ENCODE measurements around the gene MAD1L1.
"Not testable (repeated sequence)": the region's sequence is repeated elsewhere in the genome, so short reads cannot be mapped to it uniquely, and the experiment has no call there.

MAD1L1 gene

DNA sequence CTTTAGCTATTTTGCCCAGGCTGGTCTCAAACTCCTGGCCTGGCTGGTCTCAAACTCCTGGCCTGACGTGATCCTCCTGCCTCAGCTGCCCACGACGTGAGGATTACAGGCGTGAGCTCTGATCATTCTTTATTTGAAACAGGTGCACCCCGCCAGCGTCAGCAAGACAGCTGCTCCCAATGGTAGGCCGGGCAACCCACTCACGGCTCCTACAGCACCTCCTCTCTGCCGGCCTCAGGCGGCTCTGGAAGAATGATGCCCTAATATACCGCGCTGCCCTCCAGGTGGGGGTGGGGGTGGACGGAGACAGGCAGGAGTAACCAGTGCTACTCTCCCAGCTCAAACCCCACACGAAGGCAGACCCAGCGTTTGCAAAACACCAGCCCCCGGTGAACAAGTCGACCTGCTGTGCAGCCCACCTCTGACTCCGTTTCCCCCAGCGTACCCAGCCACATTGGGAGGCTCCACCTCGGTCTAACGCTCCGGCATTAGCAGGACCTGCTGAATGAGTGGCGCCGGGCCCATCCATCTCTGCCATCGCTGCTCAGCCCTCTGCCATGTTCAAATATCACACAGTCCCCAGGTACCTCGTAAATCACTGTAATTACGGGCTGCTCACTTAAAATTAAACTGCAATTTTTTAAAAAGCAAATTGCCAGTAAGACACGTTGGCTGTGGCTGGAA lies 414.0 kb downstream of the MAD1L1 start:
- no peak for DNase-seq

DNA sequence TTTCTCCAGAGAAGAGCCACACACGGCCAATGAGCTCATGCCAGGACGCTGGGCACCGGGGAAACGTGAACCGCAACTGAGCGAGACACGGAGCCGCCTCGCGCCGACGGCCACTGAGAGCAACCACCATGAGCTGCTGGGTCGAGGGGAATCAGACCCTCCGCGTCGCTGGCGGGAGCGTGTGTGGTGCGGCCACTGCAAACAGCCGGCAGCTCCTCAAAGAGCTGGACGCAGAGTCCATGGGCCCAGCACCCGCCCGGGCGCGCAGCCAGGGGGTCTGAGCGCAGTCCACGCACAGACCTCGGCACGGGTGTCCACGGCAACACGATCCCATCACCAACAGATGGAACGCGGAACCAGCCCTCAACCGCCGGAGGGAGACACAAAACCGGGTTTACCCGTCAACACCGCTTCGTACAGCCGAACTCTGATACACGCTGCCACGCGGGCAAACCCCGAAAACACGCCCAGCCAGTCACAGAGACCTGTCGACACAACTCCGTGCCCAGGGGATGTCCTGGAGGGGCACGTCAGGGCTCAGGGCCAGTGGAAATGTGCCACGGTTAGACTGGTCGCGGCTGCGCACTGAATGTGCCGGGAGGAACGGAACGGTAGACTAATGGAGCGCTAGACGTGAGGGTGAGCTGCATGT lies 415.6 kb downstream of the MAD1L1 start:
- DNase-seq: no peak

DNA sequence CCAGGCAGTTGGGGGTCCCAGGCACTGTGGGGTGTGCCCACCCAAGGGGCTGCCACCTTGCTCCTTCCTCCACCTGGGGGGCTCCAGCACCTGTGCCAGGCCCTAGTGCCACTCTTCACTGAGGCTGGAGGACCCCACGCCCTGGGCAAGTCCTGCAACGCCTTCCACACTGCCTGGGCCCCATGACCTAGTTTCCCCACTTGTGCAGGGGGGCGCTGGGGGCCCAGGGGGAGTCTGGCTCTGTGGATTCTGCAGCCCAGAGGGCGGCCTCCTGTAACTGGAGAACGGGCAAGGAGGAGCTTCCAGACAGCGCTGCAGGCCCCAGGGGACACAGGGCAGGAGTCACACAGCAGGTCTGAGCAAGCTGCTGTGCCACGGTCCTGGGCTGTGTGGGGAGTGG lies 416.3 kb downstream of the MAD1L1 start:
- DNase-seq: not testable (repeated sequence)

DNA sequence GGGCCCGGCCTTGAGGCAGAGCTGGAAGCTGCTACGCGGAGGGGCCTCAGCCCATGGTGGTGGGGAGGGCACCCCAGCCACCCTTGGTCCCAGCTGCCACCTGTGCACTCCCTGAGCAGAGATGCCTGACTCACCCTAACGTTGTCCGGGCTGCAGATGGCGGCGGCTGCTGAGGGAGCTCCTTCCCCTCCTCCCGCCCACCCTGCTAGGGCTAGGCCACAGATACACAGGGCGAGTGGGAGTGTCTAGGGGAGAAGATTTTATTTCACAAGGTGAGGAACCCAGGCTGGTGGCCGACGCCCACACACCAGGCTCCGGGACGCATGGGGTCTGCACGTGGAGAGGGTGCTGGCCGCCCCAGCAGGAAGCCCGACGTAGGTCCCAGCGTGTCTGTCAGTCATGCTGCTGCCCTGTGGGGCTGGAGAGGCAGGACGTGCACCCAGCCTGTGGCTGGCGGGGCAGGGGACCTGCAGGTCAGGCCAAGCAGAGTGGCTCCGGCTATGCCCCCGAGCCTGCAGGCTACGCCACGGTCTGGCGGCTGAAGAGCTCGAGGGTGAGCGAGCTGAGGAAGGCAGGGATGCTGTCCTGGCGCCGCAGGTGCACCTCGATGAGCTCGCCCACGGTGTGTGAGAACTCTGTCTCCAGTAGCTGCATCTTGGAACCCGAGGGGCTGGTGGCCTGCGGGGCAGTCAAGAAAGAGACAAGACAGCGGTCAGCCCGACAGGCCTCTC lies 417.0 kb downstream of the MAD1L1 start:
- DNase-seq: not testable (repeated sequence)

GRCh38 chr7:1815051-1815481 lies 417.7 kb downstream of the MAD1L1 start:
- no peak for DNase-seq

- no peak for DNase-seq
Measured at GRCh38 chr7:1814089-1814811, 418.5 kb downstream of the MAD1L1 start.

- DNase-seq: no peak
Measured at GRCh38 chr7:1813394-1814088, 419.2 kb downstream of the MAD1L1 start.

- no peak for DNase-seq
Measured at GRCh38 chr7:1812509-1813393, 420.0 kb downstream of the MAD1L1 start.

DNA sequence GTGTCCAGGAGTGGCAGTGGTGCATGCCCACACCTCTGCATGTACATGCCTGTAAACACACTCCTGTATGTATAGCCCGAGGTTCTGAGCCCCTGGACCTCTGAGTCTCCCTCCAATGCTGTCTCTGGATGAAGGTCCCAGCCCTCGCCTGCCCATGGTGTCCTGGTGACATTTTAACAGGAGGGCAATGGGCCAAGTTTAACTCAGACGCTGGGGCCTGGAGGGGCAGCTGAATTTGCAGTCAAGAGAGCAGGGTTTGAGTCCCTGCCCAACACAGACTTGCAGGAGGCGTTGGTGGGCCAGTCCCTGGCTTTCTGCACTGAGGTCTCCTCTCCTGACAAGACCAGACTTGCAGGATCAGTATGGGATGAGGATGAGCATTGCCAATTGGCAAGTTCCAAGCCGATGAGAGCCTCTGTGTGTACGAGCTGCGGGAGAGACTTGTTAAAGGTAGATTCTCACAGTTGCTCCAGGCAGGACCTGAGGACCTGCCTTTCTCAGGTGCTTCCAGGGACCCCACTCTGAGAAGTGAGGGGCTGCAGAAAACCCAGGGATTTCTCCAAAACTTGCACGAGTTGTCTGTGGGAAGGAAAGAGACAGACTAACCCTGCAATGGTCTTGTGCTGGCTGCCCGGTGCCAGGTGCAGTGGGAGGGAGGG lies 420.8 kb downstream of the MAD1L1 start:
- DNase-seq: no peak

DNA sequence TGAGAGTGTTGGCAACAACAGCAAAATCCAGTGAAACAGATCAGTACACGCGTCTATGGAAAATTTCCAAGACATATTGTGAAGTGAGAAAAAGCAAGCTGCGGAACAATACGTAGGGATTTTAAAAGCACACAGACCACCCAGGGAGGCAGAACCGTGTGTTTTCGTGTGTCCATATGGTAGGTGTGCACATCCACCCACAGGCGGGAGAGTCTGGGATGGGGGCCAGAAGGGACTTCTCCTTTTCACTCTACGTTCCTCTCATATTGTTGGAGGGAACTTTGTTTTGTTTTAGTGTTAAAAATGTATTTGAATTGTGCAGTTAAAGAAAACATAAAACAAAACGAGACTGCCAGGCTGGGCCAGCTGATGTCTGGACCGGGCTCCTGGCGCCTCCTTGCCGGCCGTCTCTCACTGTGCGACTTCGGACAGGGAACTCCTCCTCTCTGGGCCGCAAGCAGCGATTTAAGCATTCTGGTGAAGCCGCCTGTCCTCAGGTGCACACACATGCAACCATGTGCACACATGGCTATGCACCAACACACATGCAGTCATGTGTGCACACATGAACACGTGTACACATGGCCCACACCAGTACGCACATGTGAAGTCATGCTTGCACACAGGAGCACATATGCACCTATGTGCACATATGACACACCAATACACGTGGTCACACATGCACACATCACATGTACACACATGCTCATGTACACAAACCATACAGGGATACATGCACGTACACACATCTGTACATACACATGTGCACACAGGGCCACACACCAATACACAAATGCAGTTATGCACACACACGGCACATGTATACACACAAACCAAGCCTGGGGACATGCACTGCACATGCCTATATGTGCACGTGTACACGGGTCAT lies 421.5 kb downstream of the MAD1L1 start:
- no peak for DNase-seq

- DNase-seq: no peak
Measured at GRCh38 chr7:1810521-1810920, 422.2 kb downstream of the MAD1L1 start.

DNA sequence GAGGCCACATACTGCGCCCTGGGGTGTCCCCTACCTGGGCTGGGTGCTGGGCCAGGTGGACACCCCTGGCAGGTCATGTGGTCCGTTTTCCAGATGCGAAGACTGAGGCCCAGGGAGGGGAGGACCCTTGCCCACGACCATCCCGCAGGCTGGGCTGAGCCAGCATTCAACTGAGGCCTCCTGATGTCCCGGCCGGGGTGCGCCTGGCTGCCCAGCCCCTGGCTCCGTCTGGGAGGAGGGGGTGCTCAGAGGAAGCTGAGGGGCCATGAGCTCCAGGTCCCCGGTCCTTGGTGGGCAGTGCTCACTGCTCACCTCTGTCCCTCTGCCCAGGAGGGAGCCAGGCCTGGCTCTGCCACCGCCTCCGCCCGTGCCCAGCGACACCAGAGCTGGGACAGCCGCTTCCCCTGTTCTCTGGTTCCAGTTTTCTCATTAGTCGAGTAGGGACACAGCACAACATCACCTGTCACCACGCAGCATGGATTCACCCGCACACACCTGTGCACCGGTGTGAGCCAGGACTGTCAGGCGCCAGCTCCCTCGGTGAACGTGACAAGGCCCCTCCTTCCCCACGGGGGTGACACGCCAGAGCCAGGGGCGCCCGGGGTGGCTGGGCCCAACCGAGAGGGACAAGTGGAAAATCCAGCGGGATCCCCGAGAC lies 423.0 kb downstream of the MAD1L1 start:
- DNase-seq: no peak

- no peak for DNase-seq
Measured at GRCh38 chr7:1809070-1809469, 423.7 kb downstream of the MAD1L1 start.

DNA sequence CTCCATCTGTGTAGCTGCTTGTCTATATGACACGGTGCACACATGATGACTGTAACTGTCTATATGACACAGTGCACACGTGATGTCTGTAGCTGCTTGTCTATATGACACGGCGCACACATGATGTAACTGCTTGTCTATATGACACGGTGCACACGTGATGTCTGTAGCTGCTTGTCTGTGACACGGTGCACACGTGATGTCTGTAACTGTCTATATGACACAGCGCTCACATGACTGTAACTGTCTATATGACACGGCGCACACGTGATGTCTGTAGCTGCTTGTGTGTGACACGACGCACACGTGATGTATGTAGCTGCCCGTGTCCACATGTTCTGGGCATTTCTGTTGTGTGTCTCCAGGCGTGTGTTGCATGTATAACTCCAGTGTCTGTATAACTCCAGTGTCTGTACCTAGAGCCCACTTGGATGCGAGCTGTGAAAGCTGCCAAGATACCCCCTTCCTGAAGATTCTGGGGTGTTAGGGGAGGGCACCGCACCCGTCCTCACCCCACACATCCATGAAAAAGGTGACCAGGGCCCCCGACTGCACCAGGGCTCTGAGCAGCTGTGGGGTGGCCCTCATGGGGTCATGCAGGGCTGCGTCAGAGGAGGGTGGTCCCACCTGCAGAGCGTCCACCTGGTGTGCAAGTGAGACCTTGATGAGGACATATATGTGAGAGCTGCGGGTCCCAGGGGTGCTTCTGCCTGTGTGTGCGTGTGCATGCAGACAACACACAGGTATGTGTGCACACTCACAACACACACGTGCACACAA lies 424.7 kb downstream of the MAD1L1 start:
- no peak for DNase-seq

- no peak for DNase-seq
Measured at GRCh38 chr7:1806354-1806753, 426.4 kb downstream of the MAD1L1 start.

- DNase-seq: no peak
Measured at GRCh38 chr7:1804310-1804709, 428.4 kb downstream of the MAD1L1 start.

DNA sequence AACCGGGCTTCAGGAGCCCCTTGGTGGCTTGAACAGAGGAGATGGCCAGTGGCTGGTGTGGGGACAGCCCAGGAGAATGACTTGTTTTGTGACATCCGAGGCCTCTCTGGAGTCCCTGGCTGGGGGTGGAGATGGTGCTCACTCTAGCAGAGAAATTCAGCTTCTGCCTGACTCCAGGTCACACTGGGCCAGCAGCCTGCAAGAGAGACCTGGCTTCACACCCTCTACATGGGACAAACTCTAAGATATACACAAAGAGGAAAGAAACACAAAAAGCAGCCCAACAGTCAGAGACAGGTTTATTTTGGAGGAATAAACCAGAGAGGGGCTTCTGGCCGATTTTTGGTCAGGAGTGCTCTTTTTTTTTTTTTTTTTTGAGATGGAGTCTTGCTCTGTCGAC lies 429.8 kb downstream of the MAD1L1 start:
- DNase-seq: no peak

DNA sequence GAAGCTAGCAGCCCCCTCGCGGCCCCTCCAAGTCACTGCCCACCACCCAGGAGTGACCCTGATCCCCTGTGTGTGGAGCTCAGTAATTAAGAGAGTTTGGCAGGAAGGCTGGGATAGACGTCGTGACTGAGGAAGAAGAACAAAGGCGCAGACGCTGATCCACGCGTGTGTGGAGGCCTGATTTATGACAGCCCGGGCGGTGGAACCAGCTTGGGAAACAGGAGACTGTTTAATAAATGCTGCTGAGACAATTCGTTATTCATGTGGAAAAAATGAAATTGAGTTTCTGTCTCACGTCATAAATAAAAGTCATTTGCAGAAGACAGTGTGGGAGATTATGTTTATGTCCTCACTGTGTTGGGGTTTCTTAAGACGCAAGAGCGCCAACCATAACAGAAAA lies 431.8 kb downstream of the MAD1L1 start:
- no peak for DNase-seq

DNA sequence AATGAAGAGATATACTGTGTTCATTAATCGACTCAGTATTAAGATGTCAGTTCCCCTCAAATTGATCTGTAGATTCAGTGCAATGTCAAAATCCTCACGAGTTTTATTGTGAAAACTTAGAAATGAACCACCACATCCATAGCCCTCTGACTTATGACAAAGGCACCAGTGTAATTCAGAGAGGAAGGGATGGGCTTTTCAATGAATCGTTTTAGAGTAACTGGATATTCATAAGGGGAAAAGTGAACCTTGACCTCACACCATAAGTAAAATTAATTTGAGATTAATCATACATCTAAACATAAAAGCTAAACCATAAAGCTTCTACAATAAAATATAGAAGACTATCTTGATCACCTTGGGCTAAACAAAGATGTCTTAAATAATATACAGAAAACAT lies 434.6 kb downstream of the MAD1L1 start:
- no peak for DNase-seq

All from NK-92 treated with Interleukin-12 subunit alpha and Interleukin-12 subunit beta, amount 100 ng/mL, for 24 hours (cell line).